PC-9 (cell line): ENCODE measurements around the gene SLC4A1.

Experiments used
- EZH2 ChIP-seq: fragments of 200-600 bp; sonication (generic); IDR thresholded peaks from 2 replicates; pipeline ENCODE4 v1.8.0; 2017; ENCODE audit warnings: antibody characterized with exemption, low read depth
- TF ChIP-seq, protein P1 (sequence below): fragments of 200-600 bp; sonication (generic); conservative IDR thresholded peaks from 2 replicates; pipeline ENCODE4 v1.6.1; 2017; ENCODE audit warnings: mixed run types, antibody characterized with exemption, mild to moderate bottlenecking, moderate library complexity

DNA sequence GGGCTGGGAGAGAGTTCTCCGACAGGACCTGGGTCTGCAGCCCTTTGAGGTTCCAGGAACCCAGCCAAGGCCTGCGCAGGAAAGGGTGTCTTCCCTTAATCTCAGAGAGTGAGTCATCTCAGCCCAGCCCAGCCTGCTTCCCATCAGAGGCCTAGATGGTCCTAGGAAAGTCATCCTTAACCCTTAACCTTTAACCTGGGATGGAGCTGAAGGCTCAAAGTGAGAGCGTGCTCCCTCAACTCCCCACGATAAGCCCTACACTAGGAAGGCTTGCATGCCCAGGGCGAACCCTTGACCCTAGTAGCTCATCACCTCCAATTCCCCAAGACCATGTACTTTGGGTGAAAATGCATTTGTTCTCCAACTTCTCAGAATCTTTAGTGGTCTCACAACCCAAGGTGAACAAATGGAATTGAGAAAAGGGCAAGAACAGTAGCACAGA, 63.5 kb downstream of the SLC4A1 start:
- TF ChIP-seq, protein P1, sequence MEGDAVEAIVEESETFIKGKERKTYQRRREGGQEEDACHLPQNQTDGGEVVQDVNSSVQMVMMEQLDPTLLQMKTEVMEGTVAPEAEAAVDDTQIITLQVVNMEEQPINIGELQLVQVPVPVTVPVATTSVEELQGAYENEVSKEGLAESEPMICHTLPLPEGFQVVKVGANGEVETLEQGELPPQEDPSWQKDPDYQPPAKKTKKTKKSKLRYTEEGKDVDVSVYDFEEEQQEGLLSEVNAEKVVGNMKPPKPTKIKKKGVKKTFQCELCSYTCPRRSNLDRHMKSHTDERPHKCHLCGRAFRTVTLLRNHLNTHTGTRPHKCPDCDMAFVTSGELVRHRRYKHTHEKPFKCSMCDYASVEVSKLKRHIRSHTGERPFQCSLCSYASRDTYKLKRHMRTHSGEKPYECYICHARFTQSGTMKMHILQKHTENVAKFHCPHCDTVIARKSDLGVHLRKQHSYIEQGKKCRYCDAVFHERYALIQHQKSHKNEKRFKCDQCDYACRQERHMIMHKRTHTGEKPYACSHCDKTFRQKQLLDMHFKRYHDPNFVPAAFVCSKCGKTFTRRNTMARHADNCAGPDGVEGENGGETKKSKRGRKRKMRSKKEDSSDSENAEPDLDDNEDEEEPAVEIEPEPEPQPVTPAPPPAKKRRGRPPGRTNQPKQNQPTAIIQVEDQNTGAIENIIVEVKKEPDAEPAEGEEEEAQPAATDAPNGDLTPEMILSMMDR = no peak
- TF ChIP-seq EZH2 = no peak
